ENCODE data around the gene CFI. TPM values are rescaled to one million over a fixed set of nuclear protein-coding genes. Genes with fewer than 3 reads are reported as not detected.
"Not testable (repeated sequence)": the region's sequence is repeated elsewhere in the genome, so short reads cannot be mapped to it uniquely, and the experiment has no call there.

CFI gene
- total RNA-seq, 4 donors from 2014 or later: 48.4 to 141 (median 72.9) TPM

DNA sequence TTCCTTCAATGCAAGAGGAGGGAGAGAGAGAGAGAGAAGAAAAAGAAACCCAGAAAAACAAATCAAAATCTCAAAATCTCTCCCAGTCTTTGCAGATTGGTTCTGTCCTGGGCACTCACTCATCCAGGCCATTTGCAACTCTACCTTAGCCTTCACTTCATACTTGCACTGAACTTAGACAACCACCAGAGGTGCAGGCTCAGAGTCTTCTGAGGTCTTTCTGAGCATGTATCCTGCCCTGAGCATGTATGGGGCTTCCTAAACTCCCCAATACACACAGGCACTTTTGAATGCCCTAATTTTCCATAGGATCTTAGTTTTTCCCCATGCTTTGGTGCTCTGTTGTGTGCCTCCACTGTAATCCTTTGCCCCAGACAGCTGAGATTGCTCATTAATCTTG, 2.9 kb downstream of the CFI start:
- H3K9me3 ChIP-seq: peaks cover 0 to 8% of the 10 kb centered on the region in 2 donors
- no peaks in the 10 kb centered on the region for H3K27me3 ChIP-seq
- no peak for TF ChIP-seq POLR2A (IDR thresholded peaks at IDR 0.05)
- TF ChIP-seq, protein P1, sequence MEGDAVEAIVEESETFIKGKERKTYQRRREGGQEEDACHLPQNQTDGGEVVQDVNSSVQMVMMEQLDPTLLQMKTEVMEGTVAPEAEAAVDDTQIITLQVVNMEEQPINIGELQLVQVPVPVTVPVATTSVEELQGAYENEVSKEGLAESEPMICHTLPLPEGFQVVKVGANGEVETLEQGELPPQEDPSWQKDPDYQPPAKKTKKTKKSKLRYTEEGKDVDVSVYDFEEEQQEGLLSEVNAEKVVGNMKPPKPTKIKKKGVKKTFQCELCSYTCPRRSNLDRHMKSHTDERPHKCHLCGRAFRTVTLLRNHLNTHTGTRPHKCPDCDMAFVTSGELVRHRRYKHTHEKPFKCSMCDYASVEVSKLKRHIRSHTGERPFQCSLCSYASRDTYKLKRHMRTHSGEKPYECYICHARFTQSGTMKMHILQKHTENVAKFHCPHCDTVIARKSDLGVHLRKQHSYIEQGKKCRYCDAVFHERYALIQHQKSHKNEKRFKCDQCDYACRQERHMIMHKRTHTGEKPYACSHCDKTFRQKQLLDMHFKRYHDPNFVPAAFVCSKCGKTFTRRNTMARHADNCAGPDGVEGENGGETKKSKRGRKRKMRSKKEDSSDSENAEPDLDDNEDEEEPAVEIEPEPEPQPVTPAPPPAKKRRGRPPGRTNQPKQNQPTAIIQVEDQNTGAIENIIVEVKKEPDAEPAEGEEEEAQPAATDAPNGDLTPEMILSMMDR (IDR thresholded peaks at IDR 0.05): no peak
- no peak overlapping the region for H3K4me3 ChIP-seq
- DNase-seq: no peak
- H3K27ac ChIP-seq: no peak overlapping the region
- no peaks in the 10 kb centered on the region for H3K4me1 ChIP-seq
- no peaks in the 10 kb centered on the region for H3K36me3 ChIP-seq
- intact Hi-C loops (cut with DNase I; ENCODE audit: low total_unique reads): no loop called here

DNA sequence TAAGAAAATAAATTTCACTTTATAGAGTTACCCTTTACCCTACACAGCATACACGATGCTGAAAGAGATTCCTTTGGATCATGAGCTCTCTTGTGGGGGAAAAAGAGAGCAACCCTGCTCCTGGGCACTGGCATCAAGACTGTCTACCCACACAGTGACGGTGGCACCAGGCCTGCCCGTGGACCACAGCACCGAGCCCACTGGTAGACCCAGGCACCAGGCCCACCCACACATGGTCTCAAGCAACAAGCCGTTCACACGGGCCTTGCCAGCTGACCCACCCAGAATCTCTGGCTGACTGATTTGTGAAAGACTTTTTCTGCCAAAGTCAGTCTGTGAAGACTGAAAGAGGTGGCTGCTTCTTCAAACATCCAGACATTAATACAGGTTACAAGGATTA, 6.7 kb downstream of the CFI start:
- intact Hi-C loops (cut with DNase I; ENCODE audit: low total_unique reads): no loop called here
- Histone ChIP-seq H3K4me3 (no peak overlapping the region), H3K27me3 (no peaks in the 10 kb centered on the region), H3K4me1 (no peaks in the 10 kb centered on the region), H3K36me3 (no peaks in the 10 kb centered on the region), H3K27ac (no peak overlapping the region), H3K9me3 (peaks cover 0 to 8% of the 10 kb centered on the region in 2 donors)
- TF ChIP-seq POLR2A (IDR thresholded peaks at IDR 0.05): no peak
- TF ChIP-seq, protein P1 (IDR thresholded peaks at IDR 0.05): no peak
- no peak for DNase-seq

DNA sequence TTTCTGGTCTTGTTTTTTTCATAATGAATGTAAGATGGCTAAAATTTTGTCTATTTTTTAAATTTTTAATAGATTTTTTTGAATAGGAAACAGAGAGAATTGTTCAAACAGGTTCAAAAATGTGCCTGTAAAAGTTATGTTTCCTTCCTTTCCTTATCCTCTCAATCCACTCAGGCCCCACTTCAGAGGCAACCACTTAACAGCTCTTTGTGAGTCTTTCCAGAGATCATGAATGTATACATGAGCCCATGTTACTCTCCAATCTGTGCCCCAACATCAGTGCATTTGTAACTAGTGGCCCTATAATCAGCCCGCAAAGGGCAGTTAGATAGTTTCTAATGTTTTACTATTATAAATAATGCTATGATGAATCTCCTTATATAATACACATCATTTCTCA, 14.0 kb downstream of the CFI start:
- Histone ChIP-seq H3K36me3 (no peaks in the 10 kb centered on the region), H3K4me3 (no peak overlapping the region), H3K27ac (no peak overlapping the region), H3K9me3 (no peaks in the 10 kb centered on the region), H3K4me1 (no peaks in the 10 kb centered on the region), H3K27me3 (no peaks in the 10 kb centered on the region)
- TF ChIP-seq, protein P1 (IDR thresholded peaks at IDR 0.05): no peak
- no peak for TF ChIP-seq POLR2A (IDR thresholded peaks at IDR 0.05)
- no peak for DNase-seq
- intact Hi-C loops (cut with DNase I; ENCODE audit: low total_unique reads): no loop called here

DNA sequence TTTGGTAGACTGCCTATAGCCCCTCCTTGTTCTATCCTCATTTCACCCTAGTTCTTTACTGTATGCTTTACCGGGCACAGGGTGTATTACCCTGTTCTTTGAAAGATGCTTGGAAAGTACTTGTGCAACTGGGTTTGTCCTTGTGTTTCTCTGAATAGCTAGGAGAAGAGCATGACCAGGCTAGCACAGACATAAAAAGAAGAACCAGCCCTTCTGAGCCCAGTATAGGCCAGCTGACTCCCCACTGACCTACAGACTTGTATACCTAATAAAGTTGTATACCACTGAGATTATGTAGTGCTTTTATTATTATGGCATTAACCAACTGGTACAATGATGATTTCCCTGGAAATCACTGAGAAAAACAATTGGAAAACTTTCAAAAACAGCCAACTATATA, 15.0 kb downstream of the CFI start:
- intact Hi-C loops (cut with DNase I; ENCODE audit: low total_unique reads): no loop called here
- no peak for DNase-seq

DNA sequence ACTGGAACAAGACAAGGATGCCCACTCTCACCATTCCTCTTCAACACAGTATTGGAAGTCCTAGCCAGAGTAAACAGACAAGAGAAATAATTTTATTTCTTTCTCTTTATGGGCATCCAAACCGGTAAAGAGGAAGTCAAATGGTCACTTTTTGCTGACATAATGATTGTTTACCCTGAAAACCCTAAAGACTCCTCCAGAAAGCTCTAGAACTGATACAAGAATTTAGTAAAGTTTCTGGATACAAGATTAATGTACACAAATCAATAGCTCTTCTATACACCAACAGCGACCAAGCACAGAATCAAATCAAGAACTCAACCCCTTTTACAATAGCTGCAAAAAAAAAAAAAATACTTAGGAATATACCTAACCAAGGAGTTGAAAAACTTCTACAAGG, 19.7 kb downstream of the CFI start:
- intact Hi-C loops (cut with DNase I; ENCODE audit: low total_unique reads); H3K4me3 ChIP-seq; H3K27me3 ChIP-seq; H3K36me3 ChIP-seq; H3K27ac ChIP-seq; DNase-seq; H3K4me1 ChIP-seq; H3K9me3 ChIP-seq: not testable (repeated sequence)

More for the DNA sequence above, 15.0 kb downstream of the CFI start:
- Histone ChIP-seq H3K9me3 (no peaks in the 10 kb centered on the region), H3K27ac (no peak overlapping the region), H3K4me1 (no peaks in the 10 kb centered on the region), H3K27me3 (no peaks in the 10 kb centered on the region), H3K4me3 (no peak overlapping the region), H3K36me3 (no peaks in the 10 kb centered on the region)
- TF ChIP-seq, protein P1 (IDR thresholded peaks at IDR 0.05): no peak
- no peak for TF ChIP-seq POLR2A (IDR thresholded peaks at IDR 0.05)

DNA sequence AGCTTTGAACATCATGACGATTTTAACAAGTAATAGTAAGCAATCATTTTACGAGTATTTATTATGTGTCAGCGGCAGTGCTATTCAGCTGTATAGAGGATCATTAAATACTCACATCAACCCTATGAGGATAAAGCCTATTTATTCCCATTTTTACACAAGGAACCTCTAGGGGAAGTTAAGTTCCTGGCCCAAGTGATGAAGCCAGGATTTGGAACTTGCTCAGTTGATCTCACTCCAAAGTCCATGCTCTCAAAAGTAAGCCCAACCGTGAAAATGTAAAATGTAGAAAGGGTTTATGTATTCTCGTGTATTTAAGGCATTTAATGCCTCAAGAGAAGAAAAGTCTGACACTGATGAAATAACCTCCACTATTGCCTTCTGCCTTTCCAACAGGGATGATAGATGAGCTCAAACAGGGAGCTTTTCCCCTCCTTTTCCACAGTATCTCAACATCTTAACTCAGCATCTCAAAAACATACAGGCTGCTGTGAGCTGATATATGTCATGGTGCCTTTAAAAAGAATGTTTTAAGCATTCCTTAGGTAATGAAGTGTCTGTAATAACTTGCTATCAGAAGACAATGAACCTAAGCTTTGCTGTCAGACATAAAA, 36.9 kb downstream of the CFI start:
- H3K9me3 ChIP-seq: no peaks in the 10 kb centered on the region
- intact Hi-C loops (cut with DNase I; ENCODE audit: low total_unique reads): no loop called here
- TF ChIP-seq POLR2A (IDR thresholded peaks at IDR 0.05): no peak
- TF ChIP-seq, protein P1 (IDR thresholded peaks at IDR 0.05): no peak
- H3K27me3 ChIP-seq: no peaks in the 10 kb centered on the region
- DNase-seq: no peak
- no peak overlapping the region for H3K4me3 ChIP-seq
- no peak overlapping the region for H3K27ac ChIP-seq
- no peaks in the 10 kb centered on the region for H3K36me3 ChIP-seq
- H3K4me1 ChIP-seq: no peaks in the 10 kb centered on the region
